GM12878 (cell line): Measurements from ENCODE around the gene KRT80. TPM values are rescaled to one million over a fixed set of nuclear protein-coding genes. Genes with fewer than 3 reads are reported as not detected.

Source experiments
- ATAC-seq: fragments of 200-7000 bp; cut with Tn5 transposase; 3 replicates; pipeline ENCODE4 v1.9.1; 2020; ENCODE audit warnings: mild to moderate bottlenecking, moderate library complexity
- BruUV-seq: library from RNA; stranded (reverse); fragments of 400-500 nt; replicated peaks from 2 replicates; lab custom pipeline; 2021; lab: Mats Ljungman, UMichigan
- CTCF ChIA-PET: fragments of 300-600 bp; sonication (Branson Sonifier 250); formaldehyde crosslinking; extraction: SDS; loops from one replicate; lab custom pipeline; 2021; ENCODE audit warnings: inconsistent platforms; lab: Yijun Ruan, JAX
- POLR2A ChIA-PET: fragments of 350-600 bp; formaldehyde crosslinking; extraction: SDS; loops from one replicate; lab custom pipeline; 2021; ENCODE audit warnings: inconsistent platforms; lab: Charles Lee
- RAD21 ChIA-PET: fragments of 300-600 bp; sonication (Branson Sonifier 250); formaldehyde crosslinking; loops from one replicate; lab custom pipeline; 2023; ENCODE audit warnings: antibody characterized with exemption; ENCODE audit not compliant: unreplicated experiment; lab: Charles Lee
- SMC1A ChIA-PET: fragments of 300-600 bp; sonication (Branson Sonifier 250); formaldehyde crosslinking; loops from one replicate; lab custom pipeline; 2023; ENCODE audit not compliant: unreplicated experiment, uncharacterized antibody; lab: Charles Lee
- DNase-seq: peaks from one replicate; pipeline ENCODE4 v3.0.0-alpha.2; 2011; ENCODE audit warnings: low read depth, low spot score
- FAIRE-seq: peaks from 3 replicates; lab custom pipeline; 2011; peaks lifted over from hg19 to GRCh38; lab: Jason Lieb, UNC
- H2AFZ ChIP-seq: 2 replicates; pipeline ENCODE4 v1.6.0; 2011; ENCODE audit warnings: low read depth, low read length, control low read depth; ENCODE audit not compliant: control insufficient read depth
- H3K27ac ChIP-seq: 2 replicates; pipeline ENCODE4 v1.5.1; 2011; ENCODE audit warnings: control low read depth; ENCODE audit not compliant: control insufficient read depth, insufficient read depth
- H3K27me3 ChIP-seq, 2 experiments: replicated peaks in 1 of 2; 2 replicates each; pipeline versions ENCODE4 v1.6.0 to v1.6.1; 2011; ENCODE audit warnings: low read length in 1 of 2; ENCODE audit not compliant: control insufficient read depth in 2 of 2, insufficient read depth in 2 of 2
- H3K36me3 ChIP-seq, 2 experiments: 2 replicates each; pipeline ENCODE4 v1.5.1; 2011; ENCODE audit warnings: low read length in 1 of 2; ENCODE audit not compliant: control insufficient read depth in 2 of 2, insufficient read depth in 2 of 2
- H3K4me1 ChIP-seq: 2 replicates; pipeline ENCODE4 v1.6.1; 2011; ENCODE audit warnings: mild to moderate bottlenecking, low read length, moderate library complexity, mixed read lengths; ENCODE audit not compliant: control insufficient read depth, insufficient read depth
- H3K4me2 ChIP-seq: 2 replicates; pipeline ENCODE4 v1.6.0; 2011; ENCODE audit warnings: control low read depth; ENCODE audit not compliant: control insufficient read depth, insufficient read depth
- H3K4me3 ChIP-seq: fragments of 200-600 bp; sonication (generic); 2 replicates; pipeline ENCODE4 v1.5.1; 2016
- H3K79me2 ChIP-seq: 2 replicates; pipeline ENCODE4 v1.6.0; 2011; ENCODE audit warnings: low read length; ENCODE audit not compliant: control insufficient read depth, insufficient read depth
- H3K9ac ChIP-seq: 2 replicates; pipeline ENCODE4 v1.8.0; 2011; ENCODE audit warnings: low read length, control low read depth, mixed read lengths; ENCODE audit not compliant: control insufficient read depth, insufficient read depth
- H3K9me3 ChIP-seq: replicated peaks from 3 replicates; pipeline ENCODE4 v1.5.1; 2011; ENCODE audit warnings: mild to moderate bottlenecking, low read length; ENCODE audit not compliant: control insufficient read depth, insufficient read depth
- H4K20me1 ChIP-seq: 2 replicates; pipeline ENCODE4 v1.6.0; 2011; ENCODE audit not compliant: control insufficient read depth, insufficient read depth
- BACH1 ChIP-seq: fragments of 450-650 bp; IDR thresholded peaks from 2 replicates; pipeline ENCODE4 v1.6.1; 2017; ENCODE audit warnings: mild to moderate bottlenecking, borderline replicate concordance
- CHD4 ChIP-seq: fragments of 200-600 bp; sonication (generic); IDR thresholded peaks from 2 replicates; pipeline ENCODE4 v1.6.1; 2016; ENCODE audit warnings: mild to moderate bottlenecking
- CTCF ChIP-seq, 3 experiments: IDR thresholded peaks in 2 of 3; conservative IDR thresholded peaks in 1 of 3; 2 replicates each; pipeline ENCODE4 v1.5.1; 2011; ENCODE audit warnings: low read depth in 3 of 3, low read length in 3 of 3, mild to moderate bottlenecking in 3 of 3, control low read depth in 2 of 3, moderate library complexity in 2 of 3, inconsistent platforms in 1 of 3, mixed read lengths in 1 of 3; ENCODE audit not compliant: control insufficient read depth in 2 of 3, insufficient read depth in 1 of 3; ENCODE audit errors: extremely low read depth in 1 of 3
- ETV6 ChIP-seq, 2 experiments: fragments of 450-650 bp in 1 of 2; IDR thresholded peaks in 1 of 2; conservative IDR thresholded peaks in 1 of 2; 2 replicates each; pipeline ENCODE4 v1.6.1; 2014; ENCODE audit warnings: antibody characterized with exemption in 1 of 2, borderline replicate concordance in 1 of 2, low read depth in 1 of 2, mild to moderate bottlenecking in 1 of 2, moderate library complexity in 1 of 2
- LARP7 ChIP-seq: fragments of 450-650 bp; IDR thresholded peaks from 2 replicates; pipeline ENCODE4 v1.6.1; 2017; ENCODE audit warnings: mild to moderate bottlenecking
- MEF2A ChIP-seq: IDR thresholded peaks from 2 replicates; pipeline ENCODE4 v1.6.1; 2011; ENCODE audit warnings: low read depth, mild to moderate bottlenecking, low read length, moderate library complexity; ENCODE audit not compliant: insufficient read depth
- MLLT1 ChIP-seq: fragments of 450-650 bp; IDR thresholded peaks from 2 replicates; pipeline ENCODE4 v1.6.1; 2016; ENCODE audit warnings: mild to moderate bottlenecking
- MTA2 ChIP-seq: fragments of 450-650 bp; IDR thresholded peaks from 2 replicates; pipeline ENCODE4 v1.6.1; 2016; ENCODE audit warnings: low read depth, mild to moderate bottlenecking, moderate library complexity
- MYC ChIP-seq: IDR thresholded peaks from 2 replicates; pipeline ENCODE4 v1.6.1; 2011; ENCODE audit warnings: mild to moderate bottlenecking, low read length, moderate library complexity, inconsistent platforms; ENCODE audit not compliant: insufficient read depth, insufficient replicate concordance, insufficient read length, severe bottlenecking
- NR2F1 ChIP-seq: fragments of 450-650 bp; conservative IDR thresholded peaks from 2 replicates; pipeline ENCODE4 v1.6.1; 2017; ENCODE audit warnings: mild to moderate bottlenecking
- SMC3 ChIP-seq: IDR thresholded peaks from 2 replicates; pipeline ENCODE4 v1.6.1; 2011; ENCODE audit warnings: low read length, improper control_type of control experiment, borderline replicate concordance
- SREBF2 ChIP-seq: IDR thresholded peaks from 2 replicates; pipeline ENCODE4 v1.6.1; 2012; ENCODE audit warnings: mild to moderate bottlenecking, low read length
- SUZ12 ChIP-seq: fragments of 200-600 bp; sonication (generic); IDR thresholded peaks from one replicate; pipeline ENCODE4 v1.6.1; 2018; ENCODE audit warnings: antibody characterized with exemption, mild to moderate bottlenecking; ENCODE audit not compliant: unreplicated experiment
- TCF7 ChIP-seq: IDR thresholded peaks from 2 replicates; pipeline ENCODE4 v1.6.1; 2014; ENCODE audit warnings: antibody characterized with exemption, borderline replicate concordance
- ZBTB4 ChIP-seq: fragments of 450-650 bp; formaldehyde crosslinking; IDR thresholded peaks from 2 replicates; pipeline ENCODE4 v1.4.0; 2022; ENCODE audit warnings: mild to moderate bottlenecking, moderate library complexity
- WGBS: methylation state at CpG from one replicate; pipeline ENCODE4 v1.1.6; 2016; ENCODE audit warnings: low lambda C conversion rate; ENCODE audit not compliant: insufficient replicate concordance, insufficient coverage; ENCODE audit errors: missing lambda C conversion rate; 5-methylcytosine and 5-hydroxymethylcytosine counted together
- in situ Hi-C: fragments of 300-500 bp; cut with MboI; formaldehyde crosslinking; loops from 9 replicates; pipeline ENCODE4 v1.14.3; 2018; ENCODE audit warnings: mixed read lengths
- intact Hi-C: fragments of 100-400 bp; cut with micrococcal nuclease; formaldehyde crosslinking; loops from one replicate; pipeline ENCODE4 v1.14.2; 2022; ENCODE audit not compliant: unreplicated experiment
- polyA plus RNA-seq, 11 experiments: library from polyadenylated mRNA; depleted of rRNA in 4 of 11; unstranded in 6 of 11; stranded (reverse) in 5 of 11; fragments of >200 nt; fragmentation: Nextera tagmentation in 4 of 11; fragmentation: Illumina TruSeq in 1 of 11; extraction: Ambion mirVana in 4 of 11; extraction: Trizol in 1 of 11; gene quantifications; 1 replicate in 1 of 11; 2 replicates in 10 of 11; pipeline versions ENCODE4 v1.2.1 to v1.2.3, GENCODE V29; 2011 to 2016; ENCODE audit warnings: inconsistent platforms in 2 of 11, missing spikeins in 2 of 11, low read depth in 1 of 11
- total RNA-seq, 4 experiments: library from RNA; depleted of rRNA in 3 of 4; stranded (reverse); fragments of >200 nt in 3 of 4; fragmentation: Illumina TruSeq in 1 of 4; extraction: Trizol in 1 of 4; gene quantifications; 2 replicates each; pipeline versions ENCODE4 v1.2.1 to v1.2.3, GENCODE V29; 2013 to 2021

Gene KRT80
- total and polyA plus RNA-seq, 10 of the 15 experiments (the other 5 are each of a cell fraction or from before 2014, with no cell fraction given) = 0.01 TPM; not detected in 9

GRCh38 chr12:52151153-52151836 is 40.5 kb downstream of the KRT80 start:
- SMC1A ChIA-PET = no interaction called here

More at GRCh38 chr12:52151153-52151836, 40.5 kb downstream of the KRT80 start:
- 60% methylated on average over 10 of the region's 10 CpGs for WGBS
- no peaks in the 10 kb centered on the region for H3K9me3 ChIP-seq
- ChIA-PET RAD21 (interaction anchor here (0.6 kb wide), 1 partner anchor 127 kb away, joined by 3 read pairs; no protein-coding TSS in a partner anchor), POLR2A (no interaction called here), CTCF (no interaction called here)
- DNase-seq (no peak), ATAC-seq (no peak), FAIRE-seq (no peak)
- no peak for TF ChIP-seq MYC
- TF ChIP-seq SUZ12 = no peak
- TF ChIP-seq MTA2 = no peak
- no peak for TF ChIP-seq BACH1
- TF ChIP-seq ZBTB4 (CRISPR knock-in tag) = no peak
- no peak for TF ChIP-seq TCF7
- no peak for TF ChIP-seq LARP7
- TF ChIP-seq NR2F1 = no peak
- TF ChIP-seq CHD4 = no peak
- no peak for TF ChIP-seq SMC3
- no peak for TF ChIP-seq ETV6 (conservative IDR thresholded peaks at IDR 0.05 in 1 of 2, IDR thresholded peaks at IDR 0.05 in 1 of 2; ENCODE audit: borderline replicate concordance in 1 of 2, low read depth in 1 of 2)
- no peak for TF ChIP-seq SREBF2
- TF ChIP-seq MEF2A = no peak
- TF ChIP-seq MLLT1 = no peak
- TF ChIP-seq CTCF (IDR thresholded peaks at IDR 0.05 in 2 of 3, conservative IDR thresholded peaks at IDR 0.05 in 1 of 3; ENCODE audit: control insufficient read depth in 2 of 3, extremely low read depth in 1 of 3, insufficient read depth in 1 of 3, low read depth in 3 of 3, low read length in 3 of 3) = no peak
- no peak overlapping the region for H3K4me3 ChIP-seq
- in situ Hi-C loops (loop anchor here (10.0 kb wide), 1 partner anchor 174 kb away; the partner anchor contains the start of gene KRT83), intact Hi-C loops (no loop called here)
- no peaks in the 10 kb centered on the region for H3K36me3 ChIP-seq
- H3K27me3 ChIP-seq = no peaks in the 10 kb centered on the region; a peak in 2 of 4 replicates
- no peak overlapping the region for H3K9ac ChIP-seq
- no peak overlapping the region for H2AFZ ChIP-seq
- BruUV-seq = no TSS peak
- H3K4me1 ChIP-seq = no peaks in the 10 kb centered on the region
- H4K20me1 ChIP-seq = no peaks in the 10 kb centered on the region
- H3K4me2 ChIP-seq = no peak overlapping the region
- no peaks in the 10 kb centered on the region for H3K79me2 ChIP-seq
- H3K27ac ChIP-seq = no peak overlapping the region
